HepG2 (cell line): ENCODE measurements around the gene DCAKD. TPM values are rescaled to one million over a fixed set of nuclear protein-coding genes. Genes with fewer than 3 reads are reported as not detected.

Experiments used
- CEBPB ChIP-seq: IDR thresholded peaks from 2 replicates; pipeline ENCODE4 v1.6.1; 2011; ENCODE audit warnings: low read depth, low read length, improper control_type of control experiment, borderline replicate concordance
- CHD2 ChIP-seq: IDR thresholded peaks from 2 replicates; pipeline ENCODE4 v1.6.1; 2011; ENCODE audit warnings: low read depth, low read length, improper control_type of control experiment
- EEA1 ChIP-seq: sonication (generic); formaldehyde crosslinking; IDR thresholded peaks from 2 replicates; pipeline ENCODE4 v1.5.1; 2020; ENCODE audit warnings: mild to moderate bottlenecking, missing genetic modification reagents, borderline replicate concordance
- HOXA5 ChIP-seq: sonication (generic); formaldehyde crosslinking; IDR thresholded peaks from 2 replicates; pipeline ENCODE4 v1.4.0; 2020; ENCODE audit warnings: missing genetic modification reagents
- KDM5B ChIP-seq: sonication (generic); formaldehyde crosslinking; IDR thresholded peaks from 2 replicates; pipeline ENCODE4 v1.4.0; 2020; ENCODE audit warnings: missing genetic modification reagents, mild to moderate bottlenecking, borderline replicate concordance
- SETDB1 ChIP-seq: sonication (generic); formaldehyde crosslinking; IDR thresholded peaks from 2 replicates; pipeline ENCODE4 v1.5.1; 2020; ENCODE audit warnings: missing genetic modification reagents, mild to moderate bottlenecking, borderline replicate concordance
- SMARCC2 ChIP-seq: fragments of 450-650 bp; IDR thresholded peaks from 2 replicates; pipeline ENCODE4 v1.6.1; 2017; ENCODE audit warnings: antibody characterized with exemption, mild to moderate bottlenecking
- SRSF1 ChIP-seq: fragments of 200-400 bp; formaldehyde crosslinking; optimal IDR thresholded peaks from 2 replicates; pipeline ENCODE3; 2017; ENCODE audit warnings: mild to moderate bottlenecking, low read depth, low read length, moderate library complexity
- ZBTB26 ChIP-seq: IDR thresholded peaks from 2 replicates; pipeline ENCODE4 v1.6.1; 2016; ENCODE audit warnings: missing compliant biosample characterization, missing genetic modification reagents, borderline replicate concordance
- ZBTB49 ChIP-seq: sonication (generic); formaldehyde crosslinking; IDR thresholded peaks from 2 replicates; pipeline ENCODE4 v1.4.0; 2020; ENCODE audit warnings: missing genetic modification reagents, borderline replicate concordance
- ZNF101 ChIP-seq: sonication (generic); formaldehyde crosslinking; IDR thresholded peaks from 2 replicates; pipeline ENCODE4 v1.4.0; 2020; ENCODE audit warnings: mild to moderate bottlenecking, low read depth, missing genetic modification reagents, borderline replicate concordance
- ZNF562 ChIP-seq: sonication (generic); formaldehyde crosslinking; IDR thresholded peaks from 2 replicates; pipeline ENCODE4 v1.8.0; 2022; ENCODE audit warnings: missing genetic modification reagents, borderline replicate concordance
- ZNF652 ChIP-seq: IDR thresholded peaks from 2 replicates; pipeline ENCODE4 v1.6.1; 2016; ENCODE audit warnings: low read depth, borderline replicate concordance
- ZNF749 ChIP-seq: sonication (generic); formaldehyde crosslinking; IDR thresholded peaks from 2 replicates; pipeline ENCODE4 v1.8.0; 2022; ENCODE audit warnings: mild to moderate bottlenecking, missing genetic modification reagents, moderate library complexity, borderline replicate concordance
- polyA plus RNA-seq, 8 experiments: library from polyadenylated mRNA; depleted of rRNA in 3 of 8; stranded (reverse) in 7 of 8; unstranded in 1 of 8; fragments of >200 nt; fragmentation: Illumina TruSeq in 4 of 8; extraction: Trizol in 4 of 8; gene quantifications; 2 replicates each; pipeline versions ENCODE4 v1.2.1 to v1.2.3, GENCODE V29; 2011 to 2016; ENCODE audit warnings: low read depth in 4 of 8, missing spikeins in 1 of 8, mixed read lengths in 1 of 8; ENCODE audit not compliant: insufficient read depth in 1 of 8
- total RNA-seq, 5 experiments: library from RNA; depleted of rRNA; stranded (reverse); fragments of >200 nt; fragmentation: Illumina TruSeq; extraction: Trizol; gene quantifications; 2 replicates each; pipeline ENCODE4 v1.2.3, GENCODE V29; 2016; ENCODE audit warnings: low read depth in 1 of 5
- TF ChIP-seq, protein P1 (sequence below), 2 experiments: sonication (generic) in 1 of 2; formaldehyde crosslinking in 1 of 2; IDR thresholded peaks; 2 replicates each; pipeline versions ENCODE4 v1.6.1 to v1.9.0; 2014 to 2022; ENCODE audit warnings: antibody characterized with exemption in 1 of 2, borderline replicate concordance in 1 of 2, inconsistent platforms in 1 of 2, low read depth in 1 of 2, missing genetic modification reagents in 1 of 2
- TF ChIP-seq, protein P2 (sequence below): sonication (generic); formaldehyde crosslinking; IDR thresholded peaks from 2 replicates; pipeline ENCODE4 v1.5.0; 2020; ENCODE audit warnings: mild to moderate bottlenecking, missing genetic modification reagents

The DCAKD gene
- total and polyA plus RNA-seq, 2 of the 13 experiments (the other 11 are each of a cell fraction or from before 2014, with no cell fraction given): 25.9 to 29.2 TPM

GRCh38 chr17:45098869-45099616, 47.6 kb upstream of the DCAKD start (continued):
- TF ChIP-seq, protein P1, sequence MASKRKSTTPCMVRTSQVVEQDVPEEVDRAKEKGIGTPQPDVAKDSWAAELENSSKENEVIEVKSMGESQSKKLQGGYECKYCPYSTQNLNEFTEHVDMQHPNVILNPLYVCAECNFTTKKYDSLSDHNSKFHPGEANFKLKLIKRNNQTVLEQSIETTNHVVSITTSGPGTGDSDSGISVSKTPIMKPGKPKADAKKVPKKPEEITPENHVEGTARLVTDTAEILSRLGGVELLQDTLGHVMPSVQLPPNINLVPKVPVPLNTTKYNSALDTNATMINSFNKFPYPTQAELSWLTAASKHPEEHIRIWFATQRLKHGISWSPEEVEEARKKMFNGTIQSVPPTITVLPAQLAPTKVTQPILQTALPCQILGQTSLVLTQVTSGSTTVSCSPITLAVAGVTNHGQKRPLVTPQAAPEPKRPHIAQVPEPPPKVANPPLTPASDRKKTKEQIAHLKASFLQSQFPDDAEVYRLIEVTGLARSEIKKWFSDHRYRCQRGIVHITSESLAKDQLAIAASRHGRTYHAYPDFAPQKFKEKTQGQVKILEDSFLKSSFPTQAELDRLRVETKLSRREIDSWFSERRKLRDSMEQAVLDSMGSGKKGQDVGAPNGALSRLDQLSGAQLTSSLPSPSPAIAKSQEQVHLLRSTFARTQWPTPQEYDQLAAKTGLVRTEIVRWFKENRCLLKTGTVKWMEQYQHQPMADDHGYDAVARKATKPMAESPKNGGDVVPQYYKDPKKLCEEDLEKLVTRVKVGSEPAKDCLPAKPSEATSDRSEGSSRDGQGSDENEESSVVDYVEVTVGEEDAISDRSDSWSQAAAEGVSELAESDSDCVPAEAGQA (IDR thresholded peaks at IDR 0.05; ENCODE audit: low read depth): no peak
- TF ChIP-seq, protein P1 (CRISPR knock-in tag; IDR thresholded peaks at IDR 0.05; ENCODE audit: borderline replicate concordance): no peak
- TF ChIP-seq ZNF101: no peak
- TF ChIP-seq ZBTB49 (CRISPR knock-in tag): no peak
- no peak for TF ChIP-seq ZBTB26 (CRISPR knock-in tag)
- no peak for TF ChIP-seq ZNF562 (CRISPR knock-in tag)
- no peak for TF ChIP-seq CHD2
- TF ChIP-seq ZNF652 (CRISPR knock-in tag): no peak
- no peak for TF ChIP-seq EEA1 (CRISPR knock-in tag)
- TF ChIP-seq SRSF1: no peak
- TF ChIP-seq SMARCC2: no peak
- TF ChIP-seq HOXA5 (CRISPR knock-in tag): no peak
- TF ChIP-seq, protein P2, sequence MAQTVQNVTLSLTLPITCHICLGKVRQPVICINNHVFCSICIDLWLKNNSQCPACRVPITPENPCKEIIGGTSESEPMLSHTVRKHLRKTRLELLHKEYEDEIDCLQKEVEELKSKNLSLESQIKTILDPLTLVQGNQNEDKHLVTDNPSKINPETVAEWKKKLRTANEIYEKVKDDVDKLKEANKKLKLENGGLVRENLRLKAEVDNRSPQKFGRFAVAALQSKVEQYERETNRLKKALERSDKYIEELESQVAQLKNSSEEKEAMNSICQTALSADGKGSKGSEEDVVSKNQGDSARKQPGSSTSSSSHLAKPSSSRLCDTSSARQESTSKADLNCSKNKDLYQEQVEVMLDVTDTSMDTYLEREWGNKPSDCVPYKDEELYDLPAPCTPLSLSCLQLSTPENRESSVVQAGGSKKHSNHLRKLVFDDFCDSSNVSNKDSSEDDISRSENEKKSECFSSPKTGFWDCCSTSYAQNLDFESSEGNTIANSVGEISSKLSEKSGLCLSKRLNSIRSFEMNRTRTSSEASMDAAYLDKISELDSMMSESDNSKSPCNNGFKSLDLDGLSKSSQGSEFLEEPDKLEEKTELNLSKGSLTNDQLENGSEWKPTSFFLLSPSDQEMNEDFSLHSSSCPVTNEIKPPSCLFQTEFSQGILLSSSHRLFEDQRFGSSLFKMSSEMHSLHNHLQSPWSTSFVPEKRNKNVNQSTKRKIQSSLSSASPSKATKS: no peak
- TF ChIP-seq SETDB1 (CRISPR knock-in tag): no peak
- TF ChIP-seq CEBPB: no peak
- peak; percentile 47; the same call in 1 of the 2 replicates for TF ChIP-seq KDM5B
- TF ChIP-seq ZNF749 (CRISPR knock-in tag): no peak
